Measurements from ENCODE around the gene MCM9. TPM values are rescaled to one million over a fixed set of nuclear protein-coding genes. Genes with fewer than 3 reads are reported as not detected.

MCM9 gene
- total and polyA plus RNA-seq, 2 experiments from 2014 or later = 11.1 to 13.5 TPM

GRCh38 chr6:118965843-118966370 is 30.9 kb upstream of the MCM9 start:
- H3K36me3 ChIP-seq (replicated peaks; ENCODE audit: insufficient read depth, low read depth) = no peaks in the 10 kb centered on the region
- no peaks in the 10 kb centered on the region for H3K9me3 ChIP-seq (ENCODE audit: low read depth)
- no peak overlapping the region for H2AFZ ChIP-seq
- no peaks in the 10 kb centered on the region for H3K9me2 ChIP-seq (replicated peaks; ENCODE audit: insufficient read depth)
- H3K27me3 ChIP-seq = no peaks in the 10 kb centered on the region
- no peak for DNase-seq (ENCODE audit: low spot score)
- H3K4me3 ChIP-seq = no peak overlapping the region
- peaks cover 4% of the 10 kb centered on the region for H3K4me1 ChIP-seq (ENCODE audit: insufficient read depth)
- H3K79me2 ChIP-seq = no peaks in the 10 kb centered on the region
- TF ChIP-seq CTCF (IDR thresholded peaks at IDR 0.05; ENCODE audit: poor library complexity) (no peak), EZH2phosphoT487 (IDR thresholded peaks at IDR 0.05; ENCODE audit: low read depth, severe bottlenecking, unreplicated experiment) (no peak), EZH2 (IDR thresholded peaks at IDR 0.05; ENCODE audit: borderline replicate concordance) (no peak)
- H3K27ac ChIP-seq = peak overlapping the region; percentile 38
- H4K20me1 ChIP-seq (ENCODE audit: insufficient read depth, poor library complexity, severe bottlenecking) = no peaks in the 10 kb centered on the region
- WGBS (ENCODE audit: low lambda C conversion rate, missing lambda C conversion rate) = 65% methylated on average over 2 of the region's 2 CpGs
- peak overlapping the region; percentile 26 for H3K4me2 ChIP-seq

GRCh38 chr6:118965371-118965770 is 30.4 kb upstream of the MCM9 start:
- Histone ChIP-seq H4K20me1 (ENCODE audit: insufficient read depth, poor library complexity, severe bottlenecking) (no peaks in the 10 kb centered on the region), H3K9me2 (replicated peaks; ENCODE audit: insufficient read depth) (no peaks in the 10 kb centered on the region), H3K9me3 (ENCODE audit: low read depth) (no peaks in the 10 kb centered on the region), H3K79me2 (no peaks in the 10 kb centered on the region), H3K4me3 (no peak overlapping the region), H2AFZ (no peak overlapping the region), H3K4me1 (ENCODE audit: insufficient read depth) (peaks cover 4% of the 10 kb centered on the region), H3K27ac (peak overlapping the region; percentile 38), H3K27me3 (no peaks in the 10 kb centered on the region), H3K4me2 (peak overlapping the region; percentile 26), H3K36me3 (replicated peaks; ENCODE audit: insufficient read depth, low read depth) (no peaks in the 10 kb centered on the region)
- DNase-seq (ENCODE audit: low spot score) = peak; percentile 50
- 80% methylated on average over 3 of the region's 3 CpGs for WGBS (ENCODE audit: low lambda C conversion rate, missing lambda C conversion rate)
- TF ChIP-seq EZH2phosphoT487 (IDR thresholded peaks at IDR 0.05; ENCODE audit: low read depth, severe bottlenecking, unreplicated experiment) (no peak), CTCF (IDR thresholded peaks at IDR 0.05; ENCODE audit: poor library complexity) (no peak), EZH2 (IDR thresholded peaks at IDR 0.05; ENCODE audit: borderline replicate concordance) (no peak)

GRCh38 chr6:118963003-118963402 is 28.0 kb upstream of the MCM9 start:
- H3K27me3 ChIP-seq = no peaks in the 10 kb centered on the region
- H4K20me1 ChIP-seq (ENCODE audit: insufficient read depth, poor library complexity, severe bottlenecking) = no peaks in the 10 kb centered on the region
- peaks cover 4% of the 10 kb centered on the region for H3K4me1 ChIP-seq (ENCODE audit: insufficient read depth)
- no peaks in the 10 kb centered on the region for H3K36me3 ChIP-seq (replicated peaks; ENCODE audit: insufficient read depth, low read depth)
- H3K79me2 ChIP-seq = no peaks in the 10 kb centered on the region
- no peak overlapping the region for H3K27ac ChIP-seq
- no peak overlapping the region for H2AFZ ChIP-seq
- no peak overlapping the region for H3K4me2 ChIP-seq
- H3K4me3 ChIP-seq = no peak overlapping the region
- TF ChIP-seq EZH2phosphoT487 (IDR thresholded peaks at IDR 0.05; ENCODE audit: low read depth, severe bottlenecking, unreplicated experiment) = no peak
- TF ChIP-seq EZH2 (IDR thresholded peaks at IDR 0.05; ENCODE audit: borderline replicate concordance) = no peak
- peak; percentile 42 for TF ChIP-seq CTCF (IDR thresholded peaks at IDR 0.05; ENCODE audit: poor library complexity)
- H3K9me3 ChIP-seq (ENCODE audit: low read depth) = no peaks in the 10 kb centered on the region
- no peaks in the 10 kb centered on the region for H3K9me2 ChIP-seq (replicated peaks; ENCODE audit: insufficient read depth)
- no peak for DNase-seq (ENCODE audit: low spot score)

- 93% methylated on average over 4 of the region's 4 CpGs for WGBS (ENCODE audit: low lambda C conversion rate, missing lambda C conversion rate)
- Histone ChIP-seq H3K4me2 (no peak overlapping the region), H3K27me3 (no peaks in the 10 kb centered on the region), H3K36me3 (replicated peaks; ENCODE audit: insufficient read depth, low read depth) (no peaks in the 10 kb centered on the region), H2AFZ (no peak overlapping the region), H3K9me2 (replicated peaks; ENCODE audit: insufficient read depth) (no peaks in the 10 kb centered on the region), H3K9me3 (ENCODE audit: low read depth) (no peaks in the 10 kb centered on the region), H4K20me1 (ENCODE audit: insufficient read depth, poor library complexity, severe bottlenecking) (no peaks in the 10 kb centered on the region), H3K4me1 (ENCODE audit: insufficient read depth) (no peaks in the 10 kb centered on the region), H3K79me2 (peaks cover 7% of the 10 kb centered on the region), H3K27ac (no peak overlapping the region), H3K4me3 (no peak overlapping the region)
- no peak for DNase-seq (ENCODE audit: low spot score)
- TF ChIP-seq CTCF (IDR thresholded peaks at IDR 0.05; ENCODE audit: poor library complexity) (no peak), EZH2phosphoT487 (IDR thresholded peaks at IDR 0.05; ENCODE audit: low read depth, severe bottlenecking, unreplicated experiment) (no peak), EZH2 (IDR thresholded peaks at IDR 0.05; ENCODE audit: borderline replicate concordance) (no peak)
Observed at GRCh38 chr6:118959903-118960302, 24.9 kb upstream of the MCM9 start.
